H1 (cell line): ENCODE results near the gene RARB. TPM values are rescaled to one million over a fixed set of nuclear protein-coding genes. Genes with fewer than 3 reads are reported as not detected.

Source experiments
- CTCF ChIA-PET: fragments of 300-600 bp; sonication (Branson Sonifier 250); formaldehyde crosslinking; loops from one replicate; lab custom pipeline; 2021; ENCODE audit not compliant: partially characterized antibody; lab: Charles Lee
- POLR2A ChIA-PET: fragments of 300-600 bp; sonication (Branson Sonifier 250); formaldehyde crosslinking; loops from one replicate; lab custom pipeline; 2021; ENCODE audit warnings: inconsistent platforms; ENCODE audit not compliant: partially characterized antibody; lab: Charles Lee
- DNase-seq, 2 experiments: peaks; one replicate each; pipeline versions ENCODE4 v3.0.0 to v3.0.0-alpha.2; 2010 to 2022; ENCODE audit warnings: low spot score in 2 of 2, low read depth in 1 of 2, mixed read lengths in 1 of 2
- FAIRE-seq: peaks from 2 replicates; lab custom pipeline; 2011; peaks lifted over from hg19 to GRCh38; lab: Jason Lieb, UNC
- H2AFZ ChIP-seq: 2 replicates; pipeline ENCODE4 v1.8.1; 2012; ENCODE audit warnings: low read length, inconsistent platforms
- H2AK5ac ChIP-seq: 2 replicates; pipeline ENCODE4 v1.6.1; 2013; ENCODE audit warnings: low read depth, low read length
- H2BK120ac ChIP-seq: replicated peaks from 2 replicates; pipeline ENCODE3; 2013; ENCODE audit warnings: low read depth, low read length, inconsistent platforms
- H2BK12ac ChIP-seq: 2 replicates; pipeline ENCODE4 v1.6.1; 2013; ENCODE audit warnings: low read depth, low read length
- H2BK15ac ChIP-seq: 2 replicates; pipeline ENCODE4 v1.6.1; 2013; ENCODE audit warnings: low read length
- H2BK20ac ChIP-seq: 2 replicates; pipeline ENCODE4 v1.6.1; 2013; ENCODE audit warnings: low read length
- H2BK5ac ChIP-seq: 2 replicates; pipeline ENCODE4 v1.6.1; 2013; ENCODE audit warnings: low read depth, low read length
- H3K14ac ChIP-seq: 2 replicates; pipeline ENCODE4 v1.6.1; 2013; ENCODE audit warnings: inconsistent platforms; ENCODE audit not compliant: insufficient read length
- H3K18ac ChIP-seq: 2 replicates; pipeline ENCODE4 v1.6.1; 2013; ENCODE audit warnings: low read length; ENCODE audit errors: extremely low read depth
- H3K23ac ChIP-seq: 2 replicates; pipeline ENCODE4 v1.6.1; 2013; ENCODE audit warnings: inconsistent platforms; ENCODE audit not compliant: insufficient read length
- H3K23me2 ChIP-seq: 2 replicates; pipeline ENCODE4 v1.6.1; 2013; ENCODE audit warnings: low read depth, low read length
- H3K27ac ChIP-seq: 2 replicates; pipeline ENCODE4 v1.6.1; 2011; ENCODE audit warnings: low read depth, low read length, inconsistent platforms
- H3K27me3 ChIP-seq, 4 experiments: replicated peaks in 1 of 4; 1 replicate in 1 of 4; 2 replicates in 3 of 4; pipeline versions ENCODE4 v1.6.1 to v1.8.1; 2011 to 2013; ENCODE audit warnings: low read length in 3 of 4, mild to moderate bottlenecking in 3 of 4, inconsistent platforms in 2 of 4, mixed read lengths in 2 of 4, moderate library complexity in 1 of 4; ENCODE audit not compliant: control insufficient read depth in 3 of 4, insufficient read depth in 3 of 4; ENCODE audit errors: extremely low read depth in 1 of 4
- H3K36me3 ChIP-seq, 4 experiments: 2 replicates each; pipeline versions ENCODE4 v1.6.1 to v1.8.1; 2011 to 2013; ENCODE audit warnings: mild to moderate bottlenecking in 4 of 4, low read length in 3 of 4, moderate library complexity in 2 of 4, control low read depth in 1 of 4, inconsistent platforms in 1 of 4; ENCODE audit not compliant: insufficient read depth in 4 of 4, control insufficient read depth in 2 of 4
- H3K4ac ChIP-seq: replicated peaks from 2 replicates; pipeline ENCODE3; 2013; ENCODE audit warnings: low read length, low read depth, mixed read lengths, inconsistent platforms; ENCODE audit not compliant: insufficient read length
- H3K4me1 ChIP-seq, 4 experiments: replicated peaks in 1 of 4; 1 replicate in 1 of 4; 2 replicates in 3 of 4; pipeline versions ENCODE4 v1.6.1 to v1.8.1; 2011 to 2013; ENCODE audit warnings: low read length in 3 of 4, inconsistent platforms in 2 of 4, mixed read lengths in 1 of 4; ENCODE audit not compliant: insufficient read depth in 4 of 4, control insufficient read depth in 3 of 4
- H3K4me2 ChIP-seq, 2 experiments: 2 replicates each; pipeline versions ENCODE4 v1.6.1 to v1.8.1; 2011 to 2013; ENCODE audit warnings: low read depth in 2 of 2, low read length in 2 of 2, control low read depth in 1 of 2, inconsistent platforms in 1 of 2, mild to moderate bottlenecking in 1 of 2; ENCODE audit not compliant: insufficient read depth in 1 of 2
- H3K4me3 ChIP-seq, 4 experiments: fragments of 200-600, 300-600 bp in 1 of 4; sonication (generic), shearing (Covaris generic), sonication (Bioruptor Twin) in 1 of 4; 2 replicates each; pipeline versions ENCODE4 v1.5.1 to v1.8.1; 2011 to 2016; ENCODE audit warnings: low read length in 4 of 4, low read depth in 3 of 4, control low read depth in 2 of 4, inconsistent platforms in 2 of 4, mild to moderate bottlenecking in 2 of 4, mixed read lengths in 1 of 4, moderate library complexity in 1 of 4; ENCODE audit not compliant: insufficient read depth in 2 of 4; ENCODE audit errors: extremely low read depth in 1 of 4
- H3K56ac ChIP-seq: replicated peaks from 2 replicates; pipeline ENCODE3; 2013; ENCODE audit warnings: low read depth, mild to moderate bottlenecking, mixed read lengths, low read length, inconsistent platforms; ENCODE audit not compliant: insufficient read length
- H3K79me1 ChIP-seq: 2 replicates; pipeline ENCODE4 v1.6.1; 2013; ENCODE audit warnings: low read depth, low read length, control low read depth
- H3K79me2 ChIP-seq, 2 experiments: 2 replicates each; pipeline versions ENCODE4 v1.6.1 to v1.8.1; 2012 to 2013; ENCODE audit warnings: low read length in 2 of 2, mild to moderate bottlenecking in 2 of 2, inconsistent platforms in 1 of 2; ENCODE audit not compliant: insufficient read depth in 2 of 2, control insufficient read depth in 1 of 2
- H3K9ac ChIP-seq, 4 experiments: replicated peaks in 1 of 4; 1 replicate in 1 of 4; 2 replicates in 3 of 4; pipeline versions ENCODE4 v1.6.1 to v1.8.1; 2011 to 2013; ENCODE audit warnings: low read depth in 3 of 4, low read length in 3 of 4, control low read depth in 2 of 4, mild to moderate bottlenecking in 2 of 4, moderate library complexity in 2 of 4, inconsistent platforms in 1 of 4; ENCODE audit errors: extremely low read depth in 1 of 4
- H3K9me3 ChIP-seq, 2 experiments: 2 replicates each; pipeline versions ENCODE4 v1.6.1 to v1.8.1; 2012 to 2013; ENCODE audit warnings: mild to moderate bottlenecking in 2 of 2, moderate library complexity in 2 of 2, control low read depth in 1 of 2, inconsistent platforms in 1 of 2, low read depth in 1 of 2, low read length in 1 of 2, mixed read lengths in 1 of 2; ENCODE audit not compliant: insufficient read depth in 2 of 2
- H4K20me1 ChIP-seq, 2 experiments: replicated peaks in 1 of 2; 2 replicates each; pipeline versions ENCODE3 to v1.8.1; 2011 to 2013; ENCODE audit warnings: inconsistent platforms in 2 of 2, low read length in 2 of 2, mild to moderate bottlenecking in 1 of 2; ENCODE audit not compliant: insufficient read depth in 2 of 2, control insufficient read depth in 1 of 2
- H4K5ac ChIP-seq: 2 replicates; pipeline ENCODE4 v1.6.1; 2013; ENCODE audit warnings: low read length, low read depth, mixed read lengths, inconsistent platforms; ENCODE audit not compliant: insufficient read length
- H4K8ac ChIP-seq: 2 replicates; pipeline ENCODE4 v1.8.0; 2013; ENCODE audit warnings: mild to moderate bottlenecking, moderate library complexity, low read length, inconsistent platforms; ENCODE audit not compliant: insufficient read depth; ENCODE audit errors: extremely low read depth
- H4K91ac ChIP-seq: replicated peaks from 2 replicates; pipeline ENCODE3; 2013; ENCODE audit warnings: low read length, mixed read lengths, inconsistent platforms; ENCODE audit not compliant: insufficient read length
- BRCA1 ChIP-seq: IDR thresholded peaks from 2 replicates; pipeline ENCODE4 v1.6.1; 2012; ENCODE audit warnings: low read depth, low read length, improper control_type of control experiment
- GABPA ChIP-seq: IDR thresholded peaks from 2 replicates; pipeline ENCODE4 v1.6.1; 2011; ENCODE audit warnings: mild to moderate bottlenecking, low read length, moderate library complexity, borderline replicate concordance; ENCODE audit not compliant: insufficient read depth
- GTF2F1 ChIP-seq: IDR thresholded peaks from 2 replicates; pipeline ENCODE4 v1.6.1; 2012; ENCODE audit warnings: low read depth, low read length, improper control_type of control experiment, borderline replicate concordance
- KDM5A ChIP-seq: fragments of 200-600 bp; IDR thresholded peaks from 2 replicates; pipeline ENCODE4 v1.7.1; 2012; ENCODE audit warnings: mild to moderate bottlenecking, low read length, inconsistent platforms, mixed read lengths
- MAX ChIP-seq: IDR thresholded peaks from 2 replicates; pipeline ENCODE4 v1.6.1; 2012; ENCODE audit warnings: inconsistent platforms
- NANOG ChIP-seq: IDR thresholded peaks from 2 replicates; pipeline ENCODE4 v1.6.1; 2011; ENCODE audit warnings: low read length, low read depth, mild to moderate bottlenecking, inconsistent platforms; ENCODE audit not compliant: insufficient read depth, poor library complexity, severe bottlenecking
- SP4 ChIP-seq: IDR thresholded peaks from 2 replicates; pipeline ENCODE4 v1.6.1; 2012; ENCODE audit warnings: low read length, inconsistent platforms
- SRF ChIP-seq: IDR thresholded peaks from 2 replicates; pipeline ENCODE4 v1.6.1; 2011; ENCODE audit warnings: mild to moderate bottlenecking, low read depth, low read length, moderate library complexity
- WGBS, 2 experiments: shearing (Covaris generic) in 1 of 2; methylation state at CpG; one replicate each; pipeline versions ENCODE4 v1.1.6 to v1.1.7; 2013 to 2015; ENCODE audit warnings: low lambda C conversion rate in 2 of 2, mixed read lengths in 2 of 2, inconsistent platforms in 1 of 2, low coverage in 1 of 2, missing lambda C conversion rate in 1 of 2; ENCODE audit not compliant: insufficient replicate concordance in 2 of 2, insufficient coverage in 1 of 2, insufficient read length in 1 of 2; ENCODE audit errors: extremely low coverage in 1 of 2, missing lambda C conversion rate in 1 of 2; 5-methylcytosine and 5-hydroxymethylcytosine counted together
- polyA plus RNA-seq, 7 experiments: library from polyadenylated mRNA; depleted of rRNA in 3 of 7; stranded (reverse) in 5 of 7; unstranded in 2 of 7; fragments of >200 nt in 5 of 7; fragments of 200-250 nt in 2 of 7; gene quantifications; 1 replicate in 5 of 7; 2 replicates in 1 of 7; 4 replicates in 1 of 7; pipeline versions ENCODE4 v1.2.1 to v1.2.3, GENCODE V29; 2011 to 2013; ENCODE audit warnings: missing spikeins in 2 of 7, mixed read lengths in 2 of 7
- total RNA-seq: library from RNA; stranded (reverse); fragmentation: NEBNext Ultra II Directional; extraction: Animal tissue kit (Norgen Biotek cat#: 25700); gene quantifications from 2 replicates; pipeline ENCODE4 v1.2.1, GENCODE V29; 2021

The RARB gene
- total and polyA plus RNA-seq, 2 of the 8 experiments (the other 6 are each of a cell fraction or from before 2014, with no cell fraction given): 0.15 to 0.22 TPM

- Histone ChIP-seq H3K27me3 (0 out of 7 replicates have a peak, but pooled peaks cover 0 to 2% (median 0%) of the 10 kb centered on the region in 4 experiments), H3K14ac (no peak overlapping the region), H3K23ac (no peak overlapping the region), H4K8ac (no peak overlapping the region), H3K4ac (no peak overlapping the region), H4K91ac (no peak overlapping the region), H3K79me1 (no peaks in the 10 kb centered on the region), H3K9ac (no peak overlapping the region), H4K5ac (no peak overlapping the region), H2BK12ac (no peak overlapping the region), H2AK5ac (no peak overlapping the region), H3K18ac (no peak overlapping the region), H3K4me3 (no peak overlapping the region), H3K4me2 (no peak overlapping the region), H3K4me1 (no peaks in the 10 kb centered on the region), H4K20me1 (no peaks in the 10 kb centered on the region), H2BK120ac (no peak overlapping the region)
- POLR2A ChIA-PET: no interaction called here
- CTCF ChIA-PET: no interaction called here
- WGBS, 2 experiments: 92% methylated on average over 3 of the region's 3 CpGs; no CpG with 5 or more reads in 1 of the 2 experiments
- DNase-seq: no peak
- TF ChIP-seq SP4 (no peak), BRCA1 (no peak), NANOG (no peak), GTF2F1 (no peak), SRF (no peak), KDM5A (no peak), MAX (no peak), GABPA (no peak)
- TF ChIP-seq, all 59 proteins: peak for 0
- Histone ChIP-seq H3K23me2 (no peaks in the 10 kb centered on the region), H3K27ac (no peak overlapping the region), H2BK20ac (no peak overlapping the region), H2BK5ac (no peak overlapping the region), H3K79me2 (no peaks in the 10 kb centered on the region), H3K56ac (no peak overlapping the region), H3K36me3 (no peaks in the 10 kb centered on the region), H2BK15ac (no peak overlapping the region), H3K9me3 (no peaks in the 10 kb centered on the region), H2AFZ (no peak overlapping the region)
- no peak for FAIRE-seq
Observed at GRCh38 chr3:25381083-25381482, 47.0 kb upstream of the RARB start.
